H1 (cell line): ENCODE results near the gene SLC32A1.

Experiments
- ATF3 ChIP-seq: IDR thresholded peaks from 2 replicates; pipeline ENCODE4 v1.6.1; 2011; ENCODE audit warnings: low read depth, mild to moderate bottlenecking, low read length; ENCODE audit not compliant: insufficient read depth
- CEBPB ChIP-seq: IDR thresholded peaks from 2 replicates; pipeline ENCODE4 v1.6.1; 2012; ENCODE audit warnings: low read depth, low read length
- EGR1 ChIP-seq: IDR thresholded peaks from 2 replicates; pipeline ENCODE4 v1.6.1; 2011; ENCODE audit warnings: low read depth, low read length, borderline replicate concordance
- EP300 ChIP-seq, 2 experiments: IDR thresholded peaks; 1 replicate in 1 of 2; 2 replicates in 1 of 2; pipeline ENCODE4 v1.6.1; 2011 to 2012; ENCODE audit warnings: low read depth in 2 of 2, low read length in 2 of 2, mild to moderate bottlenecking in 2 of 2, borderline replicate concordance in 1 of 2, inconsistent platforms in 1 of 2, moderate library complexity in 1 of 2
- EZH2 ChIP-seq: fragments of 200-600 bp; sonication (generic); IDR thresholded peaks from 2 replicates; pipeline ENCODE4 v1.7.1; 2012; ENCODE audit warnings: low read depth, mild to moderate bottlenecking, moderate library complexity, low read length, inconsistent platforms; ENCODE audit not compliant: severe bottlenecking
- HDAC2 ChIP-seq, 2 experiments: fragments of 300-600 bp in 1 of 2; sonication (generic) in 1 of 2; IDR thresholded peaks; 2 replicates each; pipeline ENCODE4 v1.6.1; 2011 to 2012; ENCODE audit warnings: low read depth in 2 of 2, low read length in 2 of 2, mild to moderate bottlenecking in 2 of 2, moderate library complexity in 2 of 2, borderline replicate concordance in 1 of 2, inconsistent platforms in 1 of 2
- JUN ChIP-seq: IDR thresholded peaks from 2 replicates; pipeline ENCODE4 v1.6.1; 2011; ENCODE audit warnings: low read depth, mild to moderate bottlenecking, improper control_type of control experiment, low read length
- POLR2A ChIP-seq, 2 experiments: IDR thresholded peaks; 1 replicate in 1 of 2; 2 replicates in 1 of 2; pipeline ENCODE4 v1.6.1; 2011; ENCODE audit warnings: low read depth in 2 of 2, low read length in 2 of 2, mild to moderate bottlenecking in 2 of 2; ENCODE audit errors: control extremely low read depth in 1 of 2
- POLR2AphosphoS5 ChIP-seq: IDR thresholded peaks from 2 replicates; pipeline ENCODE4 v1.6.1; 2011; ENCODE audit warnings: low read depth, low read length
- RAD21 ChIP-seq, 2 experiments: IDR thresholded peaks in 1 of 2; conservative IDR thresholded peaks in 1 of 2; 2 replicates each; pipeline ENCODE4 v1.6.1; 2011; ENCODE audit warnings: low read depth in 2 of 2, low read length in 2 of 2, improper control_type of control experiment in 1 of 2, inconsistent platforms in 1 of 2, mild to moderate bottlenecking in 1 of 2, moderate library complexity in 1 of 2
- SP1 ChIP-seq: IDR thresholded peaks from 2 replicates; pipeline ENCODE4 v1.6.1; 2011; ENCODE audit warnings: low read depth, low read length
- TBP ChIP-seq: IDR thresholded peaks from 2 replicates; pipeline ENCODE4 v1.6.1; 2011; ENCODE audit warnings: low read depth, low read length, improper control_type of control experiment
- TF ChIP-seq, protein P1 (sequence below), 3 experiments: IDR thresholded peaks; 1 replicate in 2 of 3; 2 replicates in 1 of 3; pipeline versions ENCODE4 v1.5.1 to v1.6.1; 2011; ENCODE audit warnings: low read length in 3 of 3, mild to moderate bottlenecking in 3 of 3, inconsistent platforms in 2 of 3, low read depth in 1 of 3, moderate library complexity in 1 of 3; ENCODE audit not compliant: insufficient read depth in 1 of 3; ENCODE audit errors: control extremely low read depth in 1 of 3

- TF ChIP-seq, protein P1, sequence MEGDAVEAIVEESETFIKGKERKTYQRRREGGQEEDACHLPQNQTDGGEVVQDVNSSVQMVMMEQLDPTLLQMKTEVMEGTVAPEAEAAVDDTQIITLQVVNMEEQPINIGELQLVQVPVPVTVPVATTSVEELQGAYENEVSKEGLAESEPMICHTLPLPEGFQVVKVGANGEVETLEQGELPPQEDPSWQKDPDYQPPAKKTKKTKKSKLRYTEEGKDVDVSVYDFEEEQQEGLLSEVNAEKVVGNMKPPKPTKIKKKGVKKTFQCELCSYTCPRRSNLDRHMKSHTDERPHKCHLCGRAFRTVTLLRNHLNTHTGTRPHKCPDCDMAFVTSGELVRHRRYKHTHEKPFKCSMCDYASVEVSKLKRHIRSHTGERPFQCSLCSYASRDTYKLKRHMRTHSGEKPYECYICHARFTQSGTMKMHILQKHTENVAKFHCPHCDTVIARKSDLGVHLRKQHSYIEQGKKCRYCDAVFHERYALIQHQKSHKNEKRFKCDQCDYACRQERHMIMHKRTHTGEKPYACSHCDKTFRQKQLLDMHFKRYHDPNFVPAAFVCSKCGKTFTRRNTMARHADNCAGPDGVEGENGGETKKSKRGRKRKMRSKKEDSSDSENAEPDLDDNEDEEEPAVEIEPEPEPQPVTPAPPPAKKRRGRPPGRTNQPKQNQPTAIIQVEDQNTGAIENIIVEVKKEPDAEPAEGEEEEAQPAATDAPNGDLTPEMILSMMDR (IDR thresholded peaks at IDR 0.05; ENCODE audit: control extremely low read depth in 1 of 3, insufficient read depth in 1 of 3, low read depth in 1 of 3, low read length in 3 of 3) = no peak
- TF ChIP-seq EGR1 = no peak
- TF ChIP-seq RAD21 (IDR thresholded peaks at IDR 0.05 in 1 of 2, conservative IDR thresholded peaks at IDR 0.05 in 1 of 2; ENCODE audit: low read depth in 2 of 2, low read length in 2 of 2) = no peak
- TF ChIP-seq POLR2A (IDR thresholded peaks at IDR 0.05; ENCODE audit: control extremely low read depth in 1 of 2, low read depth in 2 of 2, low read length in 2 of 2) = no peak
- TF ChIP-seq EP300 (IDR thresholded peaks at IDR 0.05; ENCODE audit: borderline replicate concordance in 1 of 2, low read depth in 2 of 2, low read length in 2 of 2) = no peak
- no peak for TF ChIP-seq EZH2
- TF ChIP-seq HDAC2 (IDR thresholded peaks at IDR 0.05; ENCODE audit: borderline replicate concordance in 1 of 2, low read depth in 2 of 2, low read length in 2 of 2) = no peak
- no peak for TF ChIP-seq CEBPB
- TF ChIP-seq TBP = no peak
- no peak for TF ChIP-seq JUN
- TF ChIP-seq ATF3 = no peak
- no peak for TF ChIP-seq SP1
- no peak for TF ChIP-seq POLR2AphosphoS5
Observed at GRCh38 chr20:38697306-38697705, 27.0 kb upstream of the SLC32A1 start.
